Adrenal gland (tissue), 12 donors: ENCODE measurements around the gene BRF1. TPM values are rescaled to one million over a fixed set of nuclear protein-coding genes. Genes with fewer than 3 reads are reported as not detected.

Source experiments
- DNase-seq, 7 donors: peaks; one replicate each; pipeline ENCODE4 v3.0.0-alpha.2; 2019 to 2020
- H3K27ac ChIP-seq, 5 donors: fragments of 200-600 bp; sonication (generic) in 4 of 5; 1 replicate in 3 of 5; 2 replicates in 2 of 5; pipeline versions ENCODE4 v1.5.1 to v1.8.0; 2016 to 2020; ENCODE audit warnings: mild to moderate bottlenecking in 1 of 5
- H3K27me3 ChIP-seq: fragments of 200-600 bp; 2 replicates; pipeline ENCODE4 v1.8.0; 2021
- H3K36me3 ChIP-seq, 2 donors: fragments of 200-600 bp; replicated peaks in 1 of 2; 1 replicate in 1 of 2; 2 replicates in 1 of 2; pipeline versions ENCODE4 v1.5.1 to v1.8.0; 2018 to 2022
- H3K4me1 ChIP-seq, 2 donors: fragments of 200-600 bp; replicated peaks in 1 of 2; 1 replicate in 1 of 2; 2 replicates in 1 of 2; pipeline versions ENCODE4 v1.5.1 to v1.8.0; 2018 to 2021
- H3K4me3 ChIP-seq, 4 donors: fragments of 200-600 bp; sonication (generic) in 3 of 4; one replicate each; pipeline ENCODE4 v1.5.1; 2016 to 2018
- H3K9me3 ChIP-seq, 3 donors: fragments of 200-600 bp; sonication (generic) in 1 of 3; replicated peaks in 1 of 3; 1 replicate in 2 of 3; 2 replicates in 1 of 3; pipeline versions ENCODE4 v1.5.1 to v1.8.0; 2016 to 2021
- CTCF ChIP-seq, 6 experiments: fragments of 450-650 bp in 4 of 6; fragments of 200-600 bp in 2 of 6; sonication (generic) in 1 of 6; IDR thresholded peaks; 1 replicate in 5 of 6; 2 replicates in 1 of 6; pipeline versions ENCODE4 v1.5.1 to v1.8.0; 2016 to 2021; ENCODE audit warnings: antibody characterized with exemption in 6 of 6, mild to moderate bottlenecking in 2 of 6, moderate library complexity in 1 of 6
- POLR2A ChIP-seq, 2 donors: fragments of 450-650 bp; IDR thresholded peaks; one replicate each; pipeline ENCODE4 v1.6.1; 2017; ENCODE audit warnings: antibody characterized with exemption in 2 of 2, mild to moderate bottlenecking in 2 of 2, moderate library complexity in 1 of 2
- WGBS, 4 donors: extraction: QIAGEN DNeasy Blood & Tissue Kit in 2 of 4; methylation state at CpG; one replicate each; pipeline versions ENCODE4 v1.1.5 to v1.1.7; 2013 to 2017; 5-methylcytosine and 5-hydroxymethylcytosine counted together
- intact Hi-C, 2 donors: fragments of 100-400 bp; cut with DNase I; formaldehyde crosslinking; loops; one replicate each; pipeline versions ENCODE4 v1.14.1 to v1.15.0; 2022 to 2023
- polyA plus RNA-seq, 3 donors: library from polyadenylated mRNA; stranded (reverse); fragments of 200-250 nt in 2 of 3; fragments of 350-450 nt in 1 of 3; fragmentation: Illumina TruSeq in 1 of 3; extraction: RNeasy Lipid Tissue Mini Kit (QIAGEN cat#74804) in 1 of 3; gene quantifications; one replicate each; pipeline ENCODE4 v1.2.3, GENCODE V29; 2013 to 2014
- total RNA-seq, 9 donors: library from RNA; depleted of rRNA in 4 of 9; stranded (reverse); fragments of >200 nt in 4 of 9; fragments of 120-200 nt in 1 of 9; fragmentation: NEBNext Ultra II Directional in 1 of 9; extraction: Animal tissue kit (Norgen Biotek cat#: 25700) in 1 of 9; gene quantifications; one replicate each; pipeline versions ENCODE4 v1.1.0 to v1.2.4, GENCODE V29; 2013 to 2023
- donor health status: healthy with polysubstance abuse.
- donor health status: Bipolar disorder and iron deficiency.
- donor health status: DM: yes; HTN: yes; CAD: no.
- donor health status: DM: no; HTN: no; CAD: no.
- donor health status: DM: no; HTN: no; CAD: no.
- donor health status: DM: yes; HTN: yes; CAD: no.

The BRF1 gene
- total and polyA plus RNA-seq, 12 donors: 14.0 to 96.9 (median 37.5) TPM

- no peak for DNase-seq
- no peak overlapping the region for H3K4me3 ChIP-seq
- WGBS, 4 donors: 79 to 93% (median 84%) methylated on average over 15 to 24 of the region's 24 CpGs
- no peaks in the 10 kb centered on the region for H3K36me3 ChIP-seq
- TF ChIP-seq POLR2A (IDR thresholded peaks at IDR 0.05) (no peak), CTCF (IDR thresholded peaks at IDR 0.05) (no peak)
- no peak overlapping the region for H3K27ac ChIP-seq
- no peaks in the 10 kb centered on the region for H3K9me3 ChIP-seq
- H3K27me3 ChIP-seq: no peaks in the 10 kb centered on the region
- H3K4me1 ChIP-seq: peaks cover 0 to 2% of the 10 kb centered on the region in 2 donors
- intact Hi-C loops: no loop called here
Measured at GRCh38 chr14:105287249-105288102, 13.3 kb downstream of the BRF1 start.

GRCh38 chr14:105286759-105287144 is 14.0 kb downstream of the BRF1 start:
- 87 to 95% (median 92%) methylated on average over 5 to 9 of the region's 9 CpGs for WGBS, 4 donors
- DNase-seq: no peak
- H3K4me1 ChIP-seq: no peaks in the 10 kb centered on the region
- H3K36me3 ChIP-seq: no peaks in the 10 kb centered on the region
- H3K27me3 ChIP-seq: no peaks in the 10 kb centered on the region
- intact Hi-C loops: no loop called here
- TF ChIP-seq CTCF (IDR thresholded peaks at IDR 0.05): no peak
- no peak for TF ChIP-seq POLR2A (IDR thresholded peaks at IDR 0.05)
- no peak overlapping the region for H3K27ac ChIP-seq
- no peak overlapping the region for H3K4me3 ChIP-seq
- no peaks in the 10 kb centered on the region for H3K9me3 ChIP-seq

- Histone ChIP-seq H3K27me3 (no peaks in the 10 kb centered on the region), H3K27ac (no peak overlapping the region), H3K9me3 (no peaks in the 10 kb centered on the region), H3K36me3 (no peaks in the 10 kb centered on the region), H3K4me3 (no peak overlapping the region), H3K4me1 (peaks cover 0 to 3% of the 10 kb centered on the region in 2 donors)
- intact Hi-C loops: no loop called here
- DNase-seq: no peak
- TF ChIP-seq CTCF (IDR thresholded peaks at IDR 0.05): no peak
- TF ChIP-seq POLR2A (IDR thresholded peaks at IDR 0.05): no peak
- WGBS, 4 donors: 89 to 96% (median 92%) methylated on average over 8 of the region's 8 CpGs
Measured at GRCh38 chr14:105285174-105285573, 15.6 kb downstream of the BRF1 start.

GRCh38 chr14:105283899-105284298 is 16.9 kb downstream of the BRF1 start:
- intact Hi-C loops: loop anchor here in 1 of 2 donors (5.0 kb wide), 1 partner anchor 82 kb away; no protein-coding TSS in a partner anchor
- Histone ChIP-seq H3K27ac (no peak overlapping the region), H3K36me3 (no peaks in the 10 kb centered on the region), H3K27me3 (no peaks in the 10 kb centered on the region), H3K4me3 (no peak overlapping the region), H3K9me3 (no peaks in the 10 kb centered on the region), H3K4me1 (peaks cover 0 to 3% of the 10 kb centered on the region in 2 donors)
- 54 to 62% (median 61%) methylated on average over 14 to 15 of the region's 15 CpGs for WGBS, 4 donors
- DNase-seq: no peak
- TF ChIP-seq POLR2A (IDR thresholded peaks at IDR 0.05) (no peak), CTCF (IDR thresholded peaks at IDR 0.05) (no peak)
